NCI-H2227 (cell line): ENCODE measurements around the gene TMEM151A.
"Not testable (repeated sequence)": the region's sequence is repeated elsewhere in the genome, so short reads cannot be mapped to it uniquely, and the experiment has no call there.

ENCODE experiments used
- DNase-seq: peaks from one replicate; lab custom pipeline; 2025; ENCODE audit not compliant: unreplicated experiment; lab: John Stamatoyannopoulos, UW

Gene TMEM151A

GRCh38 chr11:66291706-66292542 lies at the start of gene TMEM151A:
Gene TMEM151A, plus strand, starts transcription at chr11:66291894. Its CDS starts 120 bp downstream, at chr11:66292014.
- DNase-seq: peak; percentile 63

GRCh38 chr11:66242095-66242765 lies 49.5 kb upstream of the TMEM151A start:
- DNase-seq: no peak

GRCh38 chr11:66243782-66244535 lies 47.7 kb upstream of the TMEM151A start:
- DNase-seq: no peak

GRCh38 chr11:66247295-66247694 lies 44.4 kb upstream of the TMEM151A start:
- no peak for DNase-seq

- no peak for DNase-seq
These were observed 43.9 kb upstream of the TMEM151A start for GRCh38 chr11:66247801-66248200.

GRCh38 chr11:66248903-66249302 lies 42.8 kb upstream of the TMEM151A start:
- no peak for DNase-seq

- DNase-seq: no peak
These were observed 39.9 kb upstream of the TMEM151A start for GRCh38 chr11:66251809-66252208.

GRCh38 chr11:66253081-66253480 lies 38.6 kb upstream of the TMEM151A start:
- DNase-seq: not testable (repeated sequence)

- DNase-seq: peak; percentile 59
These were observed 33.2 kb upstream of the TMEM151A start for GRCh38 chr11:66258473-66258893.

GRCh38 chr11:66259225-66259624 lies 32.5 kb upstream of the TMEM151A start:
- no peak for DNase-seq

GRCh38 chr11:66259956-66260355 lies 31.7 kb upstream of the TMEM151A start:
- DNase-seq: no peak

GRCh38 chr11:66261578-66261977 lies 30.1 kb upstream of the TMEM151A start:
- no peak for DNase-seq

- DNase-seq: no peak
These were observed 29.5 kb upstream of the TMEM151A start for GRCh38 chr11:66262191-66262590.

GRCh38 chr11:66262696-66263095 lies 29.0 kb upstream of the TMEM151A start:
- no peak for DNase-seq

- DNase-seq: no peak
These were observed 28.5 kb upstream of the TMEM151A start for GRCh38 chr11:66263231-66263630.

- no peak for DNase-seq
These were observed 27.9 kb upstream of the TMEM151A start for GRCh38 chr11:66263785-66264184.

GRCh38 chr11:66264383-66264782 lies 27.3 kb upstream of the TMEM151A start:
- no peak for DNase-seq

GRCh38 chr11:66264914-66265313 lies 26.8 kb upstream of the TMEM151A start:
- DNase-seq: peak; percentile 25

- DNase-seq: no peak
These were observed 25.9 kb upstream of the TMEM151A start for GRCh38 chr11:66265531-66266377.

GRCh38 chr11:66266378-66267038 lies 25.2 kb upstream of the TMEM151A start:
- DNase-seq: no peak
